GM18867 (cell line): ENCODE results near the gene CACNA1E.

Source experiments
- ATAC-seq: cut with Tn5 transposase; IDR thresholded peaks from one replicate; pipeline ENCODE4 v1.9.1; 2021; ENCODE audit warnings: mild to moderate bottlenecking, moderate library complexity; ENCODE audit not compliant: unreplicated experiment

Gene CACNA1E

GRCh38 chr1:181482521-181483284 lies 614 bp upstream of the CACNA1E start:
- ATAC-seq, result peak; percentile 58

GRCh38 chr1:181484821-181485220 lies 1.5 kb downstream of the CACNA1E start:
- no peak for ATAC-seq

GRCh38 chr1:181485287-181486097 lies 2.2 kb downstream of the CACNA1E start:
- peak; percentile 62 for ATAC-seq

GRCh38 chr1:181486098-181486420 lies 2.7 kb downstream of the CACNA1E start:
- peak; percentile 2 for ATAC-seq

GRCh38 chr1:181488866-181489265 lies 5.5 kb downstream of the CACNA1E start:
- ATAC-seq, result no peak

- ATAC-seq, result no peak
These were observed 7.0 kb downstream of the CACNA1E start for GRCh38 chr1:181490276-181490675.

- ATAC-seq, result no peak
These were observed 7.7 kb downstream of the CACNA1E start for GRCh38 chr1:181490740-181491712.

- no peak for ATAC-seq
These were observed 9.8 kb downstream of the CACNA1E start for GRCh38 chr1:181493166-181493565.

- no peak for ATAC-seq
These were observed 10.6 kb downstream of the CACNA1E start for GRCh38 chr1:181493885-181494284.

- no peak for ATAC-seq
These were observed 13.4 kb downstream of the CACNA1E start for GRCh38 chr1:181496759-181497158.

GRCh38 chr1:181497870-181498269 lies 14.6 kb downstream of the CACNA1E start:
- peak; percentile 39 for ATAC-seq

GRCh38 chr1:181499825-181500224 lies 16.5 kb downstream of the CACNA1E start:
- ATAC-seq, result no peak

- no peak for ATAC-seq
These were observed 17.3 kb downstream of the CACNA1E start for GRCh38 chr1:181500636-181501035.

- ATAC-seq, result no peak
These were observed 18.3 kb downstream of the CACNA1E start for GRCh38 chr1:181501612-181502011.

- no peak for ATAC-seq
These were observed 20.0 kb downstream of the CACNA1E start for GRCh38 chr1:181503171-181503810.

- ATAC-seq, result peak; percentile 63
These were observed 21.1 kb downstream of the CACNA1E start for GRCh38 chr1:181504399-181504842.

- no peak for ATAC-seq
These were observed 23.4 kb downstream of the CACNA1E start for GRCh38 chr1:181506563-181507353.

- peak; percentile 26 for ATAC-seq
These were observed 25.3 kb downstream of the CACNA1E start for GRCh38 chr1:181508486-181509165.

GRCh38 chr1:181513786-181514297 lies 30.5 kb downstream of the CACNA1E start:
- ATAC-seq, result no peak
